HG02759 (cell line): Measurements from ENCODE around the gene LIMS4.
"Not testable (repeated sequence)": the region's sequence is repeated elsewhere in the genome, so short reads cannot be mapped to it uniquely, and the experiment has no call there.

Experiments
- ATAC-seq: cut with Tn5 transposase; IDR thresholded peaks from one replicate; pipeline ENCODE4 v1.9.1; 2021; ENCODE audit warnings: mild to moderate bottlenecking, moderate library complexity; ENCODE audit not compliant: unreplicated experiment

The LIMS4 gene

GRCh38 chr2:110472171-110473058 is at the start of gene LIMS4:
Gene LIMS4, minus strand, starts transcription at chr2:110472816. Its CDS starts 38 bp downstream, at chr2:110472778.
- not testable (repeated sequence) for ATAC-seq

- ATAC-seq: peak; percentile 91
These were observed 27.2 kb upstream of the LIMS4 start for GRCh38 chr2:110499755-110500377.

GRCh38 chr2:110496027-110496426 is 23.4 kb upstream of the LIMS4 start:
- ATAC-seq: not testable (repeated sequence)

GRCh38 chr2:110494488-110494887 is 21.9 kb upstream of the LIMS4 start:
- not testable (repeated sequence) for ATAC-seq

- not testable (repeated sequence) for ATAC-seq
These were observed 16.4 kb upstream of the LIMS4 start for GRCh38 chr2:110488991-110489390.

- ATAC-seq: not testable (repeated sequence)
These were observed 10.1 kb upstream of the LIMS4 start for GRCh38 chr2:110482697-110483096.

GRCh38 chr2:110481200-110481599 is 8.6 kb upstream of the LIMS4 start:
- not testable (repeated sequence) for ATAC-seq

DNA sequence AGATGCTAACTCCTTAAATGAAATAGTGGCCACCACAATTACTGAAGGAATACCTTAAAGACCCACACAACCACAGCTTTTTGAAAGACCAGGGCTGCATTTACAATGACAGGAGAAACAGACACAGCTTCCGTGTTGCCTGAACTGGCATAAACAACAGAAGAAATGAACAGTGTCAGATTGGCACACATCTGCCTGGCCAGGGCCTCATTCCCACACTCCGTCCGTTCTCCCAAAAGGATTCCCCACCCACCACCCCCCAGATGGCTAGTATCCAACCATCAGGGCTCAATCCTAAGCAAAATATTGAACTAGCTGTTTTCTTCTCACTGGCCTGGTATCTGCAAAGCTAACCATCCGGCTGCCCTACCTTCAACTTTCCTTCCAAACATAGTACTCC is 7.5 kb upstream of the LIMS4 start:
- ATAC-seq: not testable (repeated sequence)

- ATAC-seq: not testable (repeated sequence)
These were observed 4.8 kb upstream of the LIMS4 start for GRCh38 chr2:110477370-110477769.

DNA sequence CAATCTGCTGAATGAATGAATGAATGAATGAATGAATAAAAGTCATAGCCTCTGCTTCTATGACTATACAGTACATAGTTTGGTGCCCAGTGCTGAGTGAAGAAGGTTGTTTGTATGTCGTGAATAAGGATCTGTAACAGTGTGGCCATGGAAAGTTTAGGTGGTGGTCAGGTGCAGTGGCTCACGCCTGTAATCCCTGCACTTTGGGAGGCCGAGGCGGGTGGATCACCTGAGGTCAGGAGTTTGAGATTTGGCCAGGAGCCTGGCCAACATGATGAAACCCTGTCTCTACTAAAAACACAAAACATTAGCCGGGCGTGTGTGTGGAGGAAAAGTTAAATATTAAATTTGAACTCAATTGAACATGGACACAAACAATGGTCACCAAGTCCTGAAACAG is 4.3 kb upstream of the LIMS4 start:
- ATAC-seq: not testable (repeated sequence)

DNA sequence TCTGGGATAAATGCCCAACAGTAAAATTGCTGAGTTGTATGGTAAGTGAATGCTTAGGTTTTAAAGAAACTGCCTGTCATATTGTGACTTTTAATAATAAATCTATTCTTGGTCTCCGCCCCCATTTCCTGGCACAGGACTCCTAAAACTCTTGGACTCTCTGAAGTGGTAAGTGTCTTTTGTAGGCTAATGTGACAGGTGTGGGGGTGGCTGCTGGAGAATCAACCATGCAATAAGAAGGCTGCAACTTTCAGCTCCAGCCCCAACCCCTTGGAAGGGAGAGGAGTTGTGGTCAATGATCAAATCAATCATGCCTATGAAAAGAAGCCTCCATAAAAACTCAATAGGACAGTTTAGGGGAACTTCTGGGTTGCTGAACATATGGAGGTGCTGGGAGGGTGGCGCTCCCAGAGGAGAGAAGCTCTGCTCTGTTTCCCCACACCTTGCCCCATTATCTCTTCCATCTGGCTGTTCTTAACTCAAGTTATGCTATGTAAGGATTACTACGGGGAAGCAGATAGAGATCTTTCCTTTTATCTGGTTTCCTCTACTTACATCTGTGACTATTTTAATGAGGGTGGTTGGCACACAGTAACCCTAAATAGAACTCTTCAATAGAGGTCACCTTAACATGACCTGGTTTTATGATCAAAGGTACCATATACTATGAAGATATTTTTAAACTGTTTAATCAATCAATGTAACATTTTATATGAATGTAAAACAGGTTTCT is 3.2 kb upstream of the LIMS4 start:
- ATAC-seq: not testable (repeated sequence)

DNA sequence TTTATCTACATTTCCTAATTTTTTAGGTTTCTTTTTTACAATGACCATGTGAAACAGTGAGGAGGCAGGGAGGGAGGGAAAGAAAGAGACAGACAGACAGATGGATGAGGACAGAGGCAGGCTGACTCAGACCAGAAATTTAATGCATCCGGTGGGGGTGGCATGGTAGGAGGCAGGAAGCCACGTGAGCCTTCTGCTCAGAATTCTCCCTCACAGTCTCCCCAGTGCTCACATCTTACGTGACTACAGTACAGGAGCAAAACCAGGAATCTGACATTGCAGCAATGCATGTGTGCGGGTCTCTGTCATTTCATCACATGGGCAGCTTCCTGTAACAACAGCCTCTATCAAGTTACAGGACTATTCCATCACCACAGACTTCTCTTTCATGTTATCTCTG is 2.3 kb upstream of the LIMS4 start:
- ATAC-seq: peak; percentile 99

DNA sequence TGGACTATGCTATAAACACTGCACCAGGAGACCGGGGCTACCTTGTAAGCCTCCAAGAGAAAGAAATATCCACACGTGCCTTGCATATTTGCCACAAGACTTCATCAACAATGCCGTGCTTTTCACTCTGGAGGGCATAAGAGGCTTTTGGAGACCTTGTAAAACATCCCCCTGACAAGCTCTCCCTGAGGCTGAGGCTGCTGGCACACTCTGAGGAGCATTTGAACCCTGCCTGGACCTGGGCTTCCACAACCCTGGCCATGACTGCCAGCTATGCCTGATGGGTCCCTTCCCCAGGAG is 393 bp upstream of the LIMS4 start:
- ATAC-seq: not testable (repeated sequence)

DNA sequence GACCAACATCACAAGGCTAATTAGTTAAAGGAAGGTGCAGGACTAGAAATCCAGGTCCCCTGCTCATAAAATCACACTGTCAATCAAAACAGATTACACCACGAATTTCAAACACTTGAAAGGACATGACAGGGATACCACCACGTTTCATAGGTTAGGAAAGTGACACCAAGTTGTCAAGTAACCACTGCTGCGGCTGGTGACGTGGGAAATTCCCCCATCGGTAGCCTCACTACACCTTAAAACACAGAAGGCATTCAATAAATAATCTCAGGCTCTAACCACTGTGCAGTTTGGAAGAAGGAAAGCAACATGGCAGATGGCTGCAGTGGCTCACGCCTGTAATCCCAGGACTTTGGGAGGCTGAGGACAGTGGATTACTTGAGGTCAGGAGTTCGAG is 3.7 kb downstream of the LIMS4 start:
- not testable (repeated sequence) for ATAC-seq

GRCh38 chr2:110465312-110465711 is 7.3 kb downstream of the LIMS4 start:
- peak; percentile 93 for ATAC-seq

DNA sequence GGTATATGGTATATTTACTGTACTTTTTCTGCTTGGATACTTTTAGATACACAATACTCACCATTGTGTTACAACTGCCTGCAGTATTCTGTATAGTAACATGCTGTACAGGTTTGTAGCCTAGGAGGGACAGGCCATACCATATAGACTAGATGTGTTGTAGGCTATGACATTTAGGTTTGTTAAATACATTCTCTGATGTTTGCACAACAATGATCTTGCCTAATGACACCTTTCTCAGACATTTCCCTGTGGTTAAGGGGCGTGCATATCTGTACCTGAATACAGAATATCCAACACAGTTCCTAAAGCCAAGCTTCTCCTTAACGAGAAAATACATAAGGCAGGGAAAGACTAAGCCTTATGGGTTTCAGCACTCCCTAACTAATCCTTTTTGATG is 10.2 kb downstream of the LIMS4 start:
- ATAC-seq: not testable (repeated sequence)

GRCh38 chr2:110460318-110460717 is 12.3 kb downstream of the LIMS4 start:
- not testable (repeated sequence) for ATAC-seq

GRCh38 chr2:110457214-110457590 is 15.4 kb downstream of the LIMS4 start:
- ATAC-seq: not testable (repeated sequence)

DNA sequence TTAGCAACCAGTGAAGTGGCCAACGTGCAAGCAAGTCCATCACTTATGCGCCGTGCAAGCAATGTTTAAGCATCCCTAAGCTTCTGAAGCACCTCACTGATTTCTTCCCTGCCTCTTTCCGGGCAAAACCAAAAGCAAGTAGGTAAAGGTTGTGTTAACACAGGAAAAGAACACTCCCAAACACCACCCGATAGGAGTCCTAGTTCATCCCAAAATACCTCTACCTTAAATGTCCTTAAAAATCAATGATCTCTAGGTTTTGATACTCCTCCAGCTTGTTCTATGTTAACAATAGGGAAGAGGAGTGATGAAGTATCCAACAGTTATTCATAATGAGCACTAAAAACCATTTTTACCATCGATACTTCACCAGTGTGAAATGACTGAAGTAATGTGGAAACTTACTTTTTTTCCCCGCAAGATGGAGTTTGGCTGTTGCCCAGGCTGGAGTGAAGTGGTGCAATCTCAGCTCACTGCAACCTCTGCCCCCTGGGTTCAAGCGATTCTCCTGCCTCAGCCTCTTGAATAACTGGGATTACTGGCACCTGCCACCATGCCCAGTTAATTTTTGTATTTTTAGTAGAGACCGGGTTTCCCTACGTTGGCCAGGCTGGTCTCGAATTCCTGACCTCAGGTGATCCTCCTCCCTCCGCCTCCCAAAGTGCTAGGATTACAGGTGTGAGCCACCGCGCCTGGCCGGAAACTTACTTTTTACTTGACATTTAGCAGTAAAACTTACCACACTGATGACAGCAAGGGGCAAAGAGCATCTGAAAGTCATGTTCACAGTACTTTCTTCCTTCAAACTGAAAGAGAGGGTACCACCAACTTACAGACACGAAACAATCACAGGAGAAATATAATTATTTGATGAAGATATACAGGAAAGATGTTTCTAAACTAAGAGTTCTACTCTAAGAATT is 16.1 kb downstream of the LIMS4 start:
- ATAC-seq: not testable (repeated sequence)

GRCh38 chr2:110455080-110455670 is 17.4 kb downstream of the LIMS4 start:
- ATAC-seq: not testable (repeated sequence)
